Hepatocyte (in vitro differentiated cells): ENCODE data around the gene GOLGA8R. TPM values are rescaled to one million over a fixed set of nuclear protein-coding genes. Genes with fewer than 3 reads are reported as not detected.
"Not testable (repeated sequence)": the region's sequence is repeated elsewhere in the genome, so short reads cannot be mapped to it uniquely, and the experiment has no call there.

Source experiments
- DNase-seq: peaks from one replicate; pipeline ENCODE4 v3.0.0-alpha.2; 2016; ENCODE audit warnings: low spot score
- H2AFZ ChIP-seq: fragments of 200-600 bp; sonication (generic); 2 replicates; pipeline ENCODE4 v1.6.0; 2016; ENCODE audit warnings: antibody characterized with exemption, mild to moderate bottlenecking
- H3K27ac ChIP-seq: fragments of 200-600 bp; sonication (generic); 2 replicates; pipeline ENCODE4 v1.5.1; 2016; ENCODE audit warnings: mild to moderate bottlenecking
- H3K27me3 ChIP-seq: fragments of 200-600 bp; sonication (generic); 2 replicates; pipeline ENCODE4 v1.6.1; 2016
- H3K36me3 ChIP-seq: fragments of 200-600 bp; sonication (generic); replicated peaks from 2 replicates; pipeline ENCODE4 v1.5.1; 2016; ENCODE audit warnings: low read depth; ENCODE audit not compliant: insufficient read depth
- H3K4me1 ChIP-seq: fragments of 200-600 bp; sonication (generic); 2 replicates; pipeline ENCODE4 v1.5.1; 2016; ENCODE audit warnings: mild to moderate bottlenecking, moderate library complexity; ENCODE audit not compliant: insufficient read depth
- H3K4me2 ChIP-seq: fragments of 200-600 bp; sonication (generic); 2 replicates; pipeline ENCODE4 v1.6.0; 2016
- H3K4me3 ChIP-seq: fragments of 200-600 bp; sonication (generic); 2 replicates; pipeline ENCODE4 v1.5.1; 2016; ENCODE audit warnings: mild to moderate bottlenecking
- H3K79me2 ChIP-seq: fragments of 200-600 bp; sonication (generic); 2 replicates; pipeline ENCODE4 v1.6.0; 2017; ENCODE audit warnings: mild to moderate bottlenecking
- H3K9me2 ChIP-seq: fragments of 200-600 bp; sonication (generic); replicated peaks from 2 replicates; pipeline ENCODE4 v1.6.0; 2017; ENCODE audit warnings: mild to moderate bottlenecking; ENCODE audit not compliant: insufficient read depth
- H3K9me3 ChIP-seq: fragments of 200-600 bp; sonication (generic); 2 replicates; pipeline ENCODE4 v1.5.1; 2016; ENCODE audit warnings: low read depth, mild to moderate bottlenecking
- H4K20me1 ChIP-seq: fragments of 200-600 bp; sonication (generic); 2 replicates; pipeline ENCODE4 v1.6.0; 2016; ENCODE audit warnings: mild to moderate bottlenecking; ENCODE audit not compliant: insufficient read depth, poor library complexity, severe bottlenecking
- WGBS: methylation state at CpG from one replicate; pipeline ENCODE4 v1.1.6; 2016; ENCODE audit warnings: low lambda C conversion rate; ENCODE audit errors: missing lambda C conversion rate; 5-methylcytosine and 5-hydroxymethylcytosine counted together
- polyA plus RNA-seq: library from polyadenylated mRNA; unstranded; fragments of >200 nt; fragmentation: Nextera tagmentation; extraction: Ambion mirVana; gene quantifications from 2 replicates; pipeline ENCODE4 v1.2.1, GENCODE V29; 2016
- small RNA-seq: library from RNA; depleted of rRNA; stranded (forward); fragments of <200 nt; gene quantifications from one replicate; pipeline ENCODE3, GENCODE V24; 2014
- total RNA-seq: library from RNA; depleted of rRNA; stranded (reverse); fragments of >200 nt; gene quantifications from 2 replicates; pipeline ENCODE4 v1.2.3, GENCODE V29; 2014

The GOLGA8R gene
- total and polyA plus RNA-seq, 2 experiments from 2014 or later: 2.0 TPM; not detected in 1

DNA sequence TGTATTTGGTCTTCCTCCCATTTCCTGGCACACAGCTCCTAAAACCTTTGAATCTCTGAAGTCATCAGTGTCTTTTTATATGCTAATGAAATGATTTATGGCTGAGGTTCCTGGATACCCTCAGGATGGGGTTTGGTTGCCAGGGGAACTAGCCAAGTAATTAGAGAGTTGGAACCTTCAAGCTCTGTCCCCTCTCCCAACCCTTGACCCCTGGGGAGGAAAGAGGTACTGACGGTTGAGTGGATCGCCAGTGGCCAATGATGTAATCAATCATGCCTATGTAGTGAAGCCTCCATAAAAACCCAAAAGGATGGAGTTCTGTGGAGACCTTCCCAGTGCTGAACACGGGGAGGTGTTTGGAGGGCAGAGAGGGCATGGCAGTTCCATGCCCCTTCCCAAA is 45.8 kb downstream of the GOLGA8R start:
- H3K4me3 ChIP-seq, H3K27ac ChIP-seq, H3K27me3 ChIP-seq, H3K9me2 ChIP-seq, H3K79me2 ChIP-seq, H2AFZ ChIP-seq, DNase-seq, H3K4me2 ChIP-seq, H3K4me1 ChIP-seq, H3K9me3 ChIP-seq, H3K36me3 ChIP-seq, H4K20me1 ChIP-seq: not testable (repeated sequence)
- no CpG with 5 or more reads among the region's 3 CpGs for WGBS

- not testable (repeated sequence) for H3K9me3 ChIP-seq, H3K4me1 ChIP-seq, H4K20me1 ChIP-seq, H3K27me3 ChIP-seq, H3K36me3 ChIP-seq, H3K27ac ChIP-seq, H3K9me2 ChIP-seq, H3K4me3 ChIP-seq, DNase-seq, H2AFZ ChIP-seq, H3K4me2 ChIP-seq, H3K79me2 ChIP-seq
- WGBS: 95% methylated on average over 14 of the region's 17 CpGs
Observed at GRCh38 chr15:30367246-30367645, 46.8 kb downstream of the GOLGA8R start.

DNA sequence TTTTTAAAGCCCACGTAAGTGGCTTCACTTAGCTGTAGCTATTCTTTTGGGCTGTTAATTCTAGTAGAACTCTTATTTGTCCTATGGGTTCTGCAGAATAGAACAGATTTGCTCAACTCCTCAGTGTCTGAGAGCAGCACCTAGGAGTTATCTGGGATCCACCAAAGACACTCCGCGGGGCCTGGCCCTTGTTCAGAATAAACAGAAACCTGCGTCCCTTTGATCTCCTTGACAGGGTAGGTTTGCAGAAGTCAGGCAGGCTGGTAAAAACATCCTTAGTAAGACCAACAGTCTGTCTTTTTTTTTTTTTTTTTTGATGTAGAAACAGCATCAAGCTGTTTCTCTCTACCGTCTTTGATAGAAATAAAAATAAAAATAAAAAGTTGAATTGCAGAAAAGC is 52.7 kb downstream of the GOLGA8R start:
- not testable (repeated sequence) for H3K79me2 ChIP-seq, H4K20me1 ChIP-seq, H3K9me3 ChIP-seq, H2AFZ ChIP-seq, DNase-seq, H3K27ac ChIP-seq, H3K27me3 ChIP-seq, H3K36me3 ChIP-seq, H3K4me1 ChIP-seq, H3K4me3 ChIP-seq, H3K9me2 ChIP-seq, H3K4me2 ChIP-seq
- WGBS: 64% methylated on average over 2 of the region's 5 CpGs

GRCh38 chr15:30360990-30361389 is 53.1 kb downstream of the GOLGA8R start:
- H4K20me1 ChIP-seq, H3K4me3 ChIP-seq, H3K4me2 ChIP-seq, H3K27me3 ChIP-seq, H3K9me2 ChIP-seq, H2AFZ ChIP-seq, H3K9me3 ChIP-seq, DNase-seq, H3K4me1 ChIP-seq, H3K27ac ChIP-seq, H3K79me2 ChIP-seq, H3K36me3 ChIP-seq: not testable (repeated sequence)
- WGBS: no CpG with 5 or more reads among the region's 2 CpGs

- DNase-seq, H3K9me3 ChIP-seq, H3K27me3 ChIP-seq, H4K20me1 ChIP-seq, H2AFZ ChIP-seq, H3K4me2 ChIP-seq, H3K9me2 ChIP-seq, H3K4me3 ChIP-seq, H3K4me1 ChIP-seq, H3K79me2 ChIP-seq, H3K27ac ChIP-seq, H3K36me3 ChIP-seq: not testable (repeated sequence)
- 72% methylated on average over 5 of the region's 6 CpGs for WGBS
Observed at GRCh38 chr15:30355043-30355442, 59.0 kb downstream of the GOLGA8R start.

Small RNA genes within 50 kb of the gene (small RNA-seq; reads per million reads assigned to genes)
- not detected for gene AC019322.2
- gene RF00019: not detected
- not detected for gene RF00096
- gene RN7SL196P: not detected

Other genes starting within 250 kb of the GOLGA8R start
- gene CHRFAM7A, start 20.7 kb downstream of the GOLGA8R start, total RNA-seq: 0.12 and 0.63 TPM in 2 replicates
- gene CHRFAM7A, start 20.7 kb downstream of the GOLGA8R start, polyA plus RNA-seq: 0.18 and 0.68 TPM in 2 replicates
- gene GOLGA8Q, start 137.8 kb upstream of the GOLGA8R start, total RNA-seq: 0.16 TPM in 1 of 2 replicates, not detected in the other
- gene GOLGA8Q, start 137.8 kb upstream of the GOLGA8R start, polyA plus RNA-seq: 0.45 TPM in 1 of 2 replicates, not detected in the other
- not detected in 2 replicates for gene GOLGA8H, start 189.8 kb upstream of the GOLGA8R start, total RNA-seq
- gene GOLGA8H, start 189.8 kb upstream of the GOLGA8R start, polyA plus RNA-seq: 0.09 TPM in 1 of 2 replicates, not detected in the other